M059J (cell line): Measurements from ENCODE around the gene NHLH1. TPM values are rescaled to one million over a fixed set of nuclear protein-coding genes. Genes with fewer than 3 reads are reported as not detected.
A peak's percentile ranks its signal among the peaks of the same experiment; 100 is the strongest.

ENCODE experiments used
- DNase-seq: peaks from one replicate; pipeline ENCODE4 v3.0.0-alpha.2; 2012; ENCODE audit warnings: low read depth
- total RNA-seq: library from RNA; depleted of rRNA; stranded (reverse); fragments of >200 nt; shearing (Covaris generic); gene quantifications from 2 replicates; pipeline ENCODE4 v1.2.3, GENCODE V29; 2014; rRNA removed

The NHLH1 gene
- not detected in 2 replicates for total RNA-seq

- no peak for DNase-seq
Measured at GRCh38 chr1:160366731-160367515, at the start of gene NHLH1. Gene NHLH1, plus strand, starts transcription at chr1:160367071. Its CDS starts 3,661 bp downstream, at chr1:160370732.

- no peak for DNase-seq
Measured at GRCh38 chr1:160322831-160323230, 44.0 kb upstream of the NHLH1 start.

GRCh38 chr1:160325252-160325651 is 41.6 kb upstream of the NHLH1 start:
- no peak for DNase-seq

GRCh38 chr1:160326418-160326817 is 40.5 kb upstream of the NHLH1 start:
- no peak for DNase-seq

GRCh38 chr1:160328184-160328583 is 38.7 kb upstream of the NHLH1 start:
- DNase-seq = no peak

- DNase-seq = peak; percentile 4
Measured at GRCh38 chr1:160330119-160330518, 36.8 kb upstream of the NHLH1 start.

- no peak for DNase-seq
Measured at GRCh38 chr1:160332516-160332915, 34.4 kb upstream of the NHLH1 start.

- no peak for DNase-seq
Measured at GRCh38 chr1:160338580-160338979, 28.3 kb upstream of the NHLH1 start.

GRCh38 chr1:160340146-160340545 is 26.7 kb upstream of the NHLH1 start:
- DNase-seq = no peak

- DNase-seq = no peak
Measured at GRCh38 chr1:160340866-160341265, 26.0 kb upstream of the NHLH1 start.

GRCh38 chr1:160342526-160342925 is 24.3 kb upstream of the NHLH1 start:
- DNase-seq = peak; percentile 18

GRCh38 chr1:160342953-160343869 is 23.7 kb upstream of the NHLH1 start, which contains the start of the genes COPA and NCSTN:
Gene COPA, minus strand, starts transcription at chr1:160343250. Its CDS starts 80 bp downstream, at chr1:160343170.
Gene NCSTN, plus strand, starts transcription at chr1:160343383. Its CDS starts 14 bp downstream, at chr1:160343397.
- peak; percentile 96 for DNase-seq

GRCh38 chr1:160344241-160344640 is 22.6 kb upstream of the NHLH1 start:
- DNase-seq = no peak

- no peak for DNase-seq
Measured at GRCh38 chr1:160344936-160345335, 21.9 kb upstream of the NHLH1 start.

- no peak for DNase-seq
Measured at GRCh38 chr1:160346463-160346862, 20.4 kb upstream of the NHLH1 start.

- no peak for DNase-seq
Measured at GRCh38 chr1:160346958-160347357, 19.9 kb upstream of the NHLH1 start.

GRCh38 chr1:160351629-160352028 is 15.2 kb upstream of the NHLH1 start:
- no peak for DNase-seq

- DNase-seq = no peak
Measured at GRCh38 chr1:160352555-160352954, 14.3 kb upstream of the NHLH1 start.

- no peak for DNase-seq
Measured at GRCh38 chr1:160353223-160353622, 13.6 kb upstream of the NHLH1 start.

GRCh38 chr1:160354388-160354985 is 12.4 kb upstream of the NHLH1 start:
- peak; percentile 18 for DNase-seq

- DNase-seq = no peak
Measured at GRCh38 chr1:160357286-160358002, 9.4 kb upstream of the NHLH1 start.
